ENCODE data around the gene TSHZ2. TPM values are rescaled to one million over a fixed set of nuclear protein-coding genes. Genes with fewer than 3 reads are reported as not detected.

Gene TSHZ2
- total and polyA plus RNA-seq, 2 donors (not counting 3 experiments of a cell fraction or from before 2014, with no cell fraction given), result not detected

- no peaks in the 10 kb centered on the region for H3K27me3 ChIP-seq (ENCODE audit: control insufficient read depth in 2 of 2, insufficient read depth in 2 of 2, low read length in 2 of 2)
- no peak overlapping the region for H2AFZ ChIP-seq (ENCODE audit: low read depth, low read length)
- no peak for FAIRE-seq
- H4K20me1 ChIP-seq (replicated peaks; ENCODE audit: control insufficient read depth, extremely low read depth, insufficient read depth, low read length), result no peaks in the 10 kb centered on the region
- H3K79me2 ChIP-seq (ENCODE audit: control insufficient read depth, insufficient read depth, low read length), result no peaks in the 10 kb centered on the region
- H3K4me1 ChIP-seq (ENCODE audit: control insufficient read depth, extremely low read depth, insufficient read depth, low read length), result no peaks in the 10 kb centered on the region
- BruUV-seq (replicated peaks), result no TSS peak
- no peak overlapping the region for H3K27ac ChIP-seq (ENCODE audit: insufficient read depth, low read depth, low read length)
- CTCF ChIA-PET, result no interaction called here
- DNase-seq (ENCODE audit: low read depth, low spot score), result no peak
- H3K9ac ChIP-seq (replicated peaks; ENCODE audit: extremely low read depth, insufficient read depth, low read length), result no peak overlapping the region
- no peaks in the 10 kb centered on the region for H3K9me3 ChIP-seq (replicated peaks; ENCODE audit: control insufficient read depth, insufficient read depth, low read length)
- no peak overlapping the region for H3K4me2 ChIP-seq (ENCODE audit: insufficient read depth, low read length)
- H3K4me3 ChIP-seq (replicated peaks in 1 of 3; ENCODE audit: insufficient read depth in 1 of 3, low read depth in 1 of 3, low read length in 3 of 3), result no peak overlapping the region
- intact Hi-C loops (cut with micrococcal nuclease), result no loop called here
- no peaks in the 10 kb centered on the region for H3K9me1 ChIP-seq (replicated peaks; ENCODE audit: control insufficient read depth, extremely low read depth, insufficient read depth, low read length)
- POLR2A ChIA-PET, result no interaction called here
- TF ChIP-seq FOS (IDR thresholded peaks at IDR 0.05; ENCODE audit: borderline replicate concordance, insufficient read depth, low read length), result no peak
- TF ChIP-seq GATA2 (IDR thresholded peaks at IDR 0.05; ENCODE audit: insufficient read depth, insufficient read length, low read depth, low read length), result no peak
- no peak for TF ChIP-seq MYC (IDR thresholded peaks at IDR 0.05; ENCODE audit: low read depth, low read length)
- no peak for TF ChIP-seq MAX (IDR thresholded peaks at IDR 0.05; ENCODE audit: insufficient read depth, insufficient read length)
- no peaks in the 10 kb centered on the region for H3K36me3 ChIP-seq (ENCODE audit: control insufficient read depth in 2 of 2, extremely low read depth in 1 of 2, insufficient read depth in 2 of 2, low read length in 2 of 2)
- dilution Hi-C loops (cut with MboI; ENCODE audit: extremely low pct_ligation_motif_present, low sequenced_read_pairs), result no loop called here
These were observed 360.1 kb downstream of the TSHZ2 start for GRCh38 chr20:53332022-53332837.

GRCh38 chr20:53334861-53335260, 362.7 kb downstream of the TSHZ2 start:
- POLR2A ChIA-PET, result no interaction called here
- H3K9me1 ChIP-seq (replicated peaks; ENCODE audit: control insufficient read depth, extremely low read depth, insufficient read depth, low read length), result no peaks in the 10 kb centered on the region
- CTCF ChIA-PET, result no interaction called here
- intact Hi-C loops (cut with micrococcal nuclease) (no loop called here), dilution Hi-C loops (cut with MboI; ENCODE audit: extremely low pct_ligation_motif_present, low sequenced_read_pairs) (no loop called here)
- no peak overlapping the region for H3K4me2 ChIP-seq (ENCODE audit: insufficient read depth, low read length)
- no TSS peak for BruUV-seq (replicated peaks)
- no peak overlapping the region for H3K4me3 ChIP-seq (replicated peaks in 1 of 3; ENCODE audit: insufficient read depth in 1 of 3, low read depth in 1 of 3, low read length in 3 of 3)
- H3K9ac ChIP-seq (replicated peaks; ENCODE audit: extremely low read depth, insufficient read depth, low read length), result no peak overlapping the region
- no peak for TF ChIP-seq POLR2AphosphoS5 (IDR thresholded peaks at IDR 0.05; ENCODE audit: insufficient read depth, low read depth, low read length)
- FAIRE-seq, result no peak
- no peaks in the 10 kb centered on the region for H3K4me1 ChIP-seq (ENCODE audit: control insufficient read depth, extremely low read depth, insufficient read depth, low read length)
- H3K36me3 ChIP-seq (ENCODE audit: control insufficient read depth in 2 of 2, extremely low read depth in 1 of 2, insufficient read depth in 2 of 2, low read length in 2 of 2), result no peaks in the 10 kb centered on the region
- H4K20me1 ChIP-seq (replicated peaks; ENCODE audit: control insufficient read depth, extremely low read depth, insufficient read depth, low read length), result no peaks in the 10 kb centered on the region
- no peaks in the 10 kb centered on the region for H3K9me3 ChIP-seq (replicated peaks; ENCODE audit: control insufficient read depth, insufficient read depth, low read length)
- no peaks in the 10 kb centered on the region for H3K27me3 ChIP-seq (ENCODE audit: control insufficient read depth in 2 of 2, insufficient read depth in 2 of 2, low read length in 2 of 2)
- no peak overlapping the region for H3K27ac ChIP-seq (ENCODE audit: insufficient read depth, low read depth, low read length)
- no peak for DNase-seq (ENCODE audit: low read depth, low spot score)
- no peaks in the 10 kb centered on the region for H3K79me2 ChIP-seq (ENCODE audit: control insufficient read depth, insufficient read depth, low read length)
- no peak overlapping the region for H2AFZ ChIP-seq (ENCODE audit: low read depth, low read length)
